ENCODE data around the gene NETO2.
"Not testable (repeated sequence)": the region's sequence is repeated elsewhere in the genome, so short reads cannot be mapped to it uniquely, and the experiment has no call there.

Gene NETO2

GRCh38 chr16:47143677-47144558, at the start of gene NETO2:
Gene NETO2 (minus strand): TSS chr16:47143945. CDS start chr16:47143612, 333 bp downstream.
- DNase-seq: peak; percentile 9 to 28

GRCh38 chr16:47182318-47182717, 38.6 kb upstream of the NETO2 start:
- DNase-seq: no peak

- DNase-seq: not testable (repeated sequence)
These were observed 37.3 kb upstream of the NETO2 start for GRCh38 chr16:47181066-47181465.

GRCh38 chr16:47180073-47180472, 36.3 kb upstream of the NETO2 start:
- no peak for DNase-seq

GRCh38 chr16:47175152-47175551, 31.4 kb upstream of the NETO2 start:
- DNase-seq: no peak

- DNase-seq: no peak
These were observed 19.1 kb upstream of the NETO2 start for GRCh38 chr16:47162670-47163420.

- no peak for DNase-seq
These were observed 17.7 kb upstream of the NETO2 start for GRCh38 chr16:47161464-47161863.

- DNase-seq: no peak
These were observed 16.7 kb upstream of the NETO2 start for GRCh38 chr16:47160422-47160821.

- no peak for DNase-seq
These were observed 15.2 kb upstream of the NETO2 start for GRCh38 chr16:47158992-47159391.

GRCh38 chr16:47156680-47157215, 13.0 kb upstream of the NETO2 start:
- DNase-seq: no peak

- not testable (repeated sequence) for DNase-seq
These were observed 8.8 kb upstream of the NETO2 start for GRCh38 chr16:47152501-47152900.

- no peak for DNase-seq
These were observed 6.3 kb upstream of the NETO2 start for GRCh38 chr16:47150067-47150466.

- DNase-seq: no peak
These were observed 773 bp upstream of the NETO2 start for GRCh38 chr16:47144559-47144877.

- DNase-seq: peak in 1 of 2 experiments; percentile 30
These were observed 696 bp downstream of the NETO2 start for GRCh38 chr16:47142821-47143676.

GRCh38 chr16:47142486-47142820, 1.3 kb downstream of the NETO2 start:
- DNase-seq: no peak

- peak; percentile 46 to 64 for DNase-seq
These were observed 1.8 kb downstream of the NETO2 start for GRCh38 chr16:47141773-47142485.

GRCh38 chr16:47140686-47141085, 3.1 kb downstream of the NETO2 start:
- no peak for DNase-seq

GRCh38 chr16:47139561-47140185, 4.1 kb downstream of the NETO2 start:
- DNase-seq: no peak

GRCh38 chr16:47137925-47138324, 5.8 kb downstream of the NETO2 start:
- not testable (repeated sequence) for DNase-seq

GRCh38 chr16:47136099-47136842, 7.5 kb downstream of the NETO2 start:
- no peak for DNase-seq

GRCh38 chr16:47134550-47134949, 9.2 kb downstream of the NETO2 start:
- no peak for DNase-seq
